Uterus (tissue), 2 donors: ENCODE measurements around the gene ADK.

Experiments
- POLR2A ChIP-seq, 2 donors: fragments of 450-650 bp; IDR thresholded peaks; one replicate each; pipeline ENCODE4 v1.6.1; 2016; ENCODE audit warnings: antibody characterized with exemption in 2 of 2, mild to moderate bottlenecking in 1 of 2, moderate library complexity in 1 of 2
- TF ChIP-seq, protein P1 (sequence below), 4 experiments: fragments of 200-600 bp in 2 of 4; fragments of 450-650 bp in 2 of 4; sonication (generic) in 2 of 4; IDR thresholded peaks; one replicate each; pipeline ENCODE4 v1.5.1; 2016 to 2019; ENCODE audit warnings: antibody characterized with exemption in 4 of 4, mild to moderate bottlenecking in 2 of 4, moderate library complexity in 1 of 4

DNA sequence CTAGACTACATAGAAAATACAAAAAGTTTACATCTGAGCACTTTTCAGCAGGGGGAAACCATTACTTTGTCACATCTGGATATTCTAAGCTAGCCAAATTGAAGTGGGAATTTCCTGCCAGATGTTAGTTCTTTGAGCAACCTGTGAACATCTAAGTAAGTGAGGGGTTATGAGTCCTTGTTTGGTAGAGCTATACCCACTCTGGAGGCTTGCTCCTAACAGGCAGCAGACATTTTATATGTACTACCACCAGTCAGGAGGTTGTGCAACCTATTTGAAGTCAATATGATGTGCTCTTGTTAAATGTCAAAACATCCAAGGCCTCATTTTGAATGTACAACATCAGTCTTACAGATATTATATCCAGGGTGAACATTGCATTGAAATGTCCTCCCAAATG lies 532.0 kb downstream of the ADK start:
- TF ChIP-seq, protein P1, sequence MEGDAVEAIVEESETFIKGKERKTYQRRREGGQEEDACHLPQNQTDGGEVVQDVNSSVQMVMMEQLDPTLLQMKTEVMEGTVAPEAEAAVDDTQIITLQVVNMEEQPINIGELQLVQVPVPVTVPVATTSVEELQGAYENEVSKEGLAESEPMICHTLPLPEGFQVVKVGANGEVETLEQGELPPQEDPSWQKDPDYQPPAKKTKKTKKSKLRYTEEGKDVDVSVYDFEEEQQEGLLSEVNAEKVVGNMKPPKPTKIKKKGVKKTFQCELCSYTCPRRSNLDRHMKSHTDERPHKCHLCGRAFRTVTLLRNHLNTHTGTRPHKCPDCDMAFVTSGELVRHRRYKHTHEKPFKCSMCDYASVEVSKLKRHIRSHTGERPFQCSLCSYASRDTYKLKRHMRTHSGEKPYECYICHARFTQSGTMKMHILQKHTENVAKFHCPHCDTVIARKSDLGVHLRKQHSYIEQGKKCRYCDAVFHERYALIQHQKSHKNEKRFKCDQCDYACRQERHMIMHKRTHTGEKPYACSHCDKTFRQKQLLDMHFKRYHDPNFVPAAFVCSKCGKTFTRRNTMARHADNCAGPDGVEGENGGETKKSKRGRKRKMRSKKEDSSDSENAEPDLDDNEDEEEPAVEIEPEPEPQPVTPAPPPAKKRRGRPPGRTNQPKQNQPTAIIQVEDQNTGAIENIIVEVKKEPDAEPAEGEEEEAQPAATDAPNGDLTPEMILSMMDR (IDR thresholded peaks at IDR 0.05) = no peak
- no peak for TF ChIP-seq POLR2A (IDR thresholded peaks at IDR 0.05)
